NCI-H2107 (cell line): ENCODE results near the gene OTOF.
A peak's percentile ranks its signal among the peaks of the same experiment; 100 is the strongest.

ENCODE experiments used
- DNase-seq: peaks from one replicate; lab custom pipeline; 2025; lab: John Stamatoyannopoulos, UW

OTOF gene

GRCh38 chr2:26464390-26465265 is 13.3 kb downstream of the OTOF start:
- no peak for DNase-seq

- DNase-seq, result no peak
Measured at GRCh38 chr2:26463244-26464192, 14.4 kb downstream of the OTOF start.

- peak; percentile 8 for DNase-seq
Measured at GRCh38 chr2:26462511-26463243, 15.2 kb downstream of the OTOF start.

GRCh38 chr2:26462100-26462499 is 15.8 kb downstream of the OTOF start:
- DNase-seq, result no peak

- DNase-seq, result no peak
Measured at GRCh38 chr2:26461601-26462023, 16.3 kb downstream of the OTOF start.

- DNase-seq, result no peak
Measured at GRCh38 chr2:26460613-26461031, 17.3 kb downstream of the OTOF start.

- no peak for DNase-seq
Measured at GRCh38 chr2:26459991-26460612, 17.8 kb downstream of the OTOF start.

GRCh38 chr2:26458365-26459042 is 19.4 kb downstream of the OTOF start:
- no peak for DNase-seq

- DNase-seq, result no peak
Measured at GRCh38 chr2:26457695-26458364, 20.1 kb downstream of the OTOF start.

- no peak for DNase-seq
Measured at GRCh38 chr2:26457251-26457666, 20.7 kb downstream of the OTOF start.

- DNase-seq, result no peak
Measured at GRCh38 chr2:26456440-26457250, 21.3 kb downstream of the OTOF start.

- DNase-seq, result no peak
Measured at GRCh38 chr2:26455670-26456439, 22.1 kb downstream of the OTOF start.

- DNase-seq, result no peak
Measured at GRCh38 chr2:26455037-26455669, 22.8 kb downstream of the OTOF start.

- DNase-seq, result no peak
Measured at GRCh38 chr2:26454561-26455001, 23.3 kb downstream of the OTOF start.

GRCh38 chr2:26453421-26454329 is 24.2 kb downstream of the OTOF start:
- no peak for DNase-seq

- no peak for DNase-seq
Measured at GRCh38 chr2:26451700-26452099, 26.2 kb downstream of the OTOF start.

- DNase-seq, result no peak
Measured at GRCh38 chr2:26450031-26450635, 27.8 kb downstream of the OTOF start.
